ENCODE data around the gene KIZ. TPM values are rescaled to one million over a fixed set of nuclear protein-coding genes. Genes with fewer than 3 reads are reported as not detected.
A peak's percentile ranks its signal among the peaks of the same experiment; 100 is the strongest.

The KIZ gene
- total and polyA plus RNA-seq, 2 of the 4 experiments (the other 2 are of a cell fraction): 9.9 to 14.0 TPM

- Histone ChIP-seq H2BK5ac (ENCODE audit: low read depth, low read length, poor library complexity, severe bottlenecking) (no peak overlapping the region), H3K9ac (ENCODE audit: low read depth, low read length) (peak overlapping the region; percentile 68), H3K27ac (ENCODE audit: insufficient read depth, low read length) (no peak overlapping the region), H2BK120ac (ENCODE audit: low read depth, low read length) (peak overlapping the region; percentile 44; the same call in 1 of the 2 replicates), H3K36me3 (ENCODE audit: control insufficient read depth, insufficient read depth, low read length) (no peaks in the 10 kb centered on the region; the same call in 1 of the 2 replicates), H2BK15ac (ENCODE audit: low read depth, low read length) (no peak overlapping the region; the same call in 2 of the 3 replicates), H3K14ac (replicated peaks; ENCODE audit: low read depth, low read length) (peak overlapping the region; percentile 73), H3K9me3 (ENCODE audit: control insufficient read depth, insufficient read depth, low read length) (no peaks in the 10 kb centered on the region), H3K18ac (ENCODE audit: low read depth, low read length) (no peak overlapping the region), H3K4me2 (ENCODE audit: low read depth, low read length) (peak overlapping the region; percentile 87), H3K56ac (ENCODE audit: extremely low read depth, insufficient read depth, low read length) (no peak overlapping the region), H3K4me1 (ENCODE audit: control insufficient read depth, insufficient read depth, low read length) (no peaks in the 10 kb centered on the region), H2AK5ac (ENCODE audit: low read depth, low read length) (no peak overlapping the region), H3K4me3 (ENCODE audit: insufficient read depth, low read depth, low read length) (peak overlapping the region; percentile 63), H4K20me1 (ENCODE audit: insufficient read depth, low read length) (no peaks in the 10 kb centered on the region), H2AK9ac (replicated peaks; ENCODE audit: low read depth, low read length, poor library complexity) (peak overlapping the region; percentile 12), H2BK20ac (ENCODE audit: low read depth, low read length) (no peak overlapping the region), H3K23ac (ENCODE audit: low read depth, low read length) (peak overlapping the region; percentile 77), H3K27me3 (ENCODE audit: control insufficient read depth, insufficient read depth, low read length) (no peaks in the 10 kb centered on the region), H3K4ac (ENCODE audit: low read depth, low read length) (peak overlapping the region; percentile 52), H4K91ac (ENCODE audit: insufficient read depth, low read depth, low read length) (no peak overlapping the region), H4K8ac (ENCODE audit: low read depth in 2 of 2, low read length in 2 of 2) (peak overlapping the region in 1 of 2 experiments; percentile 70; a peak in 2 of 4 replicates), H3K9me1 (ENCODE audit: insufficient read depth, low read length) (peaks cover 6% of the 10 kb centered on the region), H3K79me1 (ENCODE audit: low read depth in 1 of 2, low read length in 2 of 2) (peaks cover 7 to 9% of the 10 kb centered on the region in 2 experiments; a peak in 3 of 4 replicates), H2AFZ (replicated peaks; ENCODE audit: low read length, poor library complexity) (peak overlapping the region; percentile 92), H4K5ac (ENCODE audit: low read depth, low read length) (no peak overlapping the region)
- ATAC-seq (ENCODE audit: low read depth) (peak; percentile 42), DNase-seq (peak; percentile 41)
- dilution Hi-C loops (cut with HindIII; ENCODE audit: low sequenced_read_pairs, unreplicated experiment): no loop called here
- intact Hi-C loops (cut with micrococcal nuclease): loop anchor here (5.0 to 10.0 kb wide), 3 partner anchors 57 to 260 kb away; partner anchors contain the start of gene XRN2
- POLR2A ChIA-PET (ENCODE audit: unreplicated experiment): no interaction called here
- WGBS, 2 experiments (ENCODE audit: extremely low coverage in 2 of 2, insufficient read length in 1 of 2): 0% methylated on average over 9 of the region's 25 CpGs; no CpG with 5 or more reads in 1 of the 2 experiments
- TF ChIP-seq BHLHE40 (IDR thresholded peaks at IDR 0.05; ENCODE audit: low read depth, low read length) (no peak), RAD21 (IDR thresholded peaks at IDR 0.05; ENCODE audit: low read length) (no peak), CHD1 (IDR thresholded peaks at IDR 0.05; ENCODE audit: low read depth, low read length) (no peak)
- CTCF ChIA-PET: interaction anchor here (0.7 to 1.3 kb wide), 5 partner anchors 10 to 264 kb away, joined by 3 to 5 read pairs (median 3); no protein-coding TSS in a partner anchor
- in situ Hi-C loops (cut with MboI; ENCODE audit: low sequenced_read_pairs): no loop called here
- BruUV-seq (replicated peaks): no TSS peak
Observed at GRCh38 chr20:21125072-21125848, 622 bp upstream of the KIZ start.

Data from IMR-90 (cell line).